Osteoblast (primary cell): ENCODE measurements around the gene CDR2L. TPM values are rescaled to one million over a fixed set of nuclear protein-coding genes. Genes with fewer than 3 reads are reported as not detected.

Source experiments
- DNase-seq: peaks from one replicate; pipeline ENCODE4 v3.0.0; 2011; ENCODE audit warnings: low spot score, mixed read lengths; ENCODE audit not compliant: insufficient read length; ENCODE audit errors: missing footprints
- H2AFZ ChIP-seq: 2 replicates; pipeline ENCODE4 v1.6.0; 2011; ENCODE audit warnings: mild to moderate bottlenecking, low read length
- H3K27ac ChIP-seq: 2 replicates; pipeline ENCODE4 v1.5.1; 2011; ENCODE audit warnings: mild to moderate bottlenecking, low read depth, low read length, moderate library complexity
- H3K27me3 ChIP-seq: 2 replicates; pipeline ENCODE4 v1.6.0; 2012; ENCODE audit warnings: mild to moderate bottlenecking, control low read depth, inconsistent platforms, low read length, moderate library complexity; ENCODE audit not compliant: insufficient read depth
- H3K36me3 ChIP-seq: 2 replicates; pipeline ENCODE4 v1.5.1; 2011; ENCODE audit warnings: mild to moderate bottlenecking, low read length, control low read depth, moderate library complexity; ENCODE audit not compliant: insufficient read depth
- H3K4me1 ChIP-seq: 2 replicates; pipeline ENCODE4 v1.5.1; 2011; ENCODE audit warnings: mild to moderate bottlenecking, low read length, control low read depth, moderate library complexity; ENCODE audit not compliant: insufficient read depth
- H3K4me2 ChIP-seq: 2 replicates; pipeline ENCODE4 v1.6.0; 2011; ENCODE audit warnings: mild to moderate bottlenecking, low read length; ENCODE audit not compliant: insufficient read depth
- H3K4me3 ChIP-seq: fragments of 200-600 bp; sonication (generic); 3 replicates; pipeline ENCODE4 v1.5.1; 2012; ENCODE audit warnings: mild to moderate bottlenecking, low read length, inconsistent platforms; ENCODE audit not compliant: insufficient read depth
- H3K79me2 ChIP-seq: 2 replicates; pipeline ENCODE4 v1.6.0; 2012; ENCODE audit warnings: mild to moderate bottlenecking, low read length, control low read depth, inconsistent platforms; ENCODE audit not compliant: insufficient read depth
- H3K9me3 ChIP-seq: 2 replicates; pipeline ENCODE4 v1.5.1; 2011; ENCODE audit warnings: low read depth, low read length, control low read depth
- H4K20me1 ChIP-seq: 2 replicates; pipeline ENCODE4 v1.6.0; 2012; ENCODE audit warnings: mild to moderate bottlenecking, low read length, control low read depth; ENCODE audit not compliant: insufficient read depth
- total RNA-seq: library from RNA; depleted of rRNA; stranded (reverse); fragments of >200 nt; gene quantifications from 2 replicates; pipeline ENCODE4 v1.2.3, GENCODE V29; 2012
- TF ChIP-seq, protein P1 (sequence below): IDR thresholded peaks from 2 replicates; pipeline ENCODE4 v1.5.1; 2011; ENCODE audit warnings: mild to moderate bottlenecking, low read depth, low read length, moderate library complexity; ENCODE audit errors: extremely low read depth

Gene CDR2L
- total RNA-seq, 1 donor: 16.6 TPM

GRCh38 chr17:74956093-74956492 is 31.3 kb upstream of the CDR2L start:
- TF ChIP-seq, protein P1, sequence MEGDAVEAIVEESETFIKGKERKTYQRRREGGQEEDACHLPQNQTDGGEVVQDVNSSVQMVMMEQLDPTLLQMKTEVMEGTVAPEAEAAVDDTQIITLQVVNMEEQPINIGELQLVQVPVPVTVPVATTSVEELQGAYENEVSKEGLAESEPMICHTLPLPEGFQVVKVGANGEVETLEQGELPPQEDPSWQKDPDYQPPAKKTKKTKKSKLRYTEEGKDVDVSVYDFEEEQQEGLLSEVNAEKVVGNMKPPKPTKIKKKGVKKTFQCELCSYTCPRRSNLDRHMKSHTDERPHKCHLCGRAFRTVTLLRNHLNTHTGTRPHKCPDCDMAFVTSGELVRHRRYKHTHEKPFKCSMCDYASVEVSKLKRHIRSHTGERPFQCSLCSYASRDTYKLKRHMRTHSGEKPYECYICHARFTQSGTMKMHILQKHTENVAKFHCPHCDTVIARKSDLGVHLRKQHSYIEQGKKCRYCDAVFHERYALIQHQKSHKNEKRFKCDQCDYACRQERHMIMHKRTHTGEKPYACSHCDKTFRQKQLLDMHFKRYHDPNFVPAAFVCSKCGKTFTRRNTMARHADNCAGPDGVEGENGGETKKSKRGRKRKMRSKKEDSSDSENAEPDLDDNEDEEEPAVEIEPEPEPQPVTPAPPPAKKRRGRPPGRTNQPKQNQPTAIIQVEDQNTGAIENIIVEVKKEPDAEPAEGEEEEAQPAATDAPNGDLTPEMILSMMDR: no peak

GRCh38 chr17:74957935-74958740 is 29.3 kb upstream of the CDR2L start:
- peak; percentile 98 for DNase-seq
- H3K27me3 ChIP-seq: peaks cover 2% of the 10 kb centered on the region
- no peak overlapping the region for H3K27ac ChIP-seq
- peaks cover 5% of the 10 kb centered on the region for H3K4me1 ChIP-seq
- H3K9me3 ChIP-seq: no peaks in the 10 kb centered on the region
- no peak overlapping the region for H2AFZ ChIP-seq
- no peaks in the 10 kb centered on the region for H4K20me1 ChIP-seq
- H3K36me3 ChIP-seq: no peaks in the 10 kb centered on the region
- H3K4me2 ChIP-seq: no peak overlapping the region
- TF ChIP-seq, protein P1: peak; percentile 85
- no peaks in the 10 kb centered on the region for H3K79me2 ChIP-seq
- no peak overlapping the region for H3K4me3 ChIP-seq

More at GRCh38 chr17:74956093-74956492, 31.3 kb upstream of the CDR2L start:
- DNase-seq: no peak
- H4K20me1 ChIP-seq: no peaks in the 10 kb centered on the region
- no peak overlapping the region for H2AFZ ChIP-seq
- no peaks in the 10 kb centered on the region for H3K79me2 ChIP-seq
- no peak overlapping the region for H3K4me2 ChIP-seq
- no peak overlapping the region for H3K4me3 ChIP-seq
- H3K9me3 ChIP-seq: no peaks in the 10 kb centered on the region
- no peaks in the 10 kb centered on the region for H3K36me3 ChIP-seq
- peaks cover 5% of the 10 kb centered on the region for H3K4me1 ChIP-seq
- peaks cover 5% of the 10 kb centered on the region for H3K27me3 ChIP-seq
- no peak overlapping the region for H3K27ac ChIP-seq

- H3K4me3 ChIP-seq: no peak overlapping the region
- no peaks in the 10 kb centered on the region for H3K36me3 ChIP-seq
- no peaks in the 10 kb centered on the region for H4K20me1 ChIP-seq
- peak; percentile 95 for DNase-seq
- no peaks in the 10 kb centered on the region for H3K9me3 ChIP-seq
- H3K27ac ChIP-seq: no peak overlapping the region
- H3K27me3 ChIP-seq: peaks cover under 1% of the 10 kb centered on the region
- TF ChIP-seq, protein P1: no peak
- H3K4me1 ChIP-seq: peaks cover 5% of the 10 kb centered on the region
- no peaks in the 10 kb centered on the region for H3K79me2 ChIP-seq
- H2AFZ ChIP-seq: peak overlapping the region; percentile 63
- H3K4me2 ChIP-seq: no peak overlapping the region
Observed at GRCh38 chr17:74959826-74960515, 27.5 kb upstream of the CDR2L start.
